SK-N-SH (cell line): ENCODE measurements around the gene ARHGAP8. TPM values are rescaled to one million over a fixed set of nuclear protein-coding genes. Genes with fewer than 3 reads are reported as not detected.

ENCODE experiments used
- CTCF ChIA-PET: fragments of 300-600, 350-600 bp; formaldehyde crosslinking; extraction: SDS; loops from one replicate; lab custom pipeline; 2021; lab: Yijun Ruan, JAX
- POLR2A ChIA-PET: fragments of 350-600 bp; sonication (Branson Sonifier 250); formaldehyde crosslinking; extraction: SDS; loops from one replicate; lab custom pipeline; 2020; ENCODE audit warnings: antibody characterized with exemption, inconsistent platforms; lab: Yijun Ruan, JAX
- DNase-seq: peaks from one replicate; pipeline ENCODE4 v3.0.0; 2012
- H2AFZ ChIP-seq: fragments of 200-600 bp; sonication (generic); 2 replicates; pipeline ENCODE4 v1.8.1; 2016; ENCODE audit warnings: antibody characterized with exemption, mild to moderate bottlenecking, low read depth
- H3F3A ChIP-seq: fragments of 200-600 bp; sonication (generic); replicated peaks from 2 replicates; pipeline ENCODE3; 2016; ENCODE audit warnings: antibody characterized with exemption, mild to moderate bottlenecking; ENCODE audit not compliant: insufficient read depth
- H3K27ac ChIP-seq, 2 experiments: fragments of 200-500 bp in 1 of 2; fragments of 200-600 bp in 1 of 2; sonication (Bioruptor generic) in 1 of 2; sonication (generic), shearing (Covaris generic) in 1 of 2; 2 replicates each; pipeline versions ENCODE4 v1.5.1 to v1.6.1; 2014 to 2016; ENCODE audit warnings: low read depth in 2 of 2, inconsistent platforms in 1 of 2, low read length in 1 of 2, mild to moderate bottlenecking in 1 of 2, mixed read lengths in 1 of 2
- H3K27me3 ChIP-seq: fragments of 200-600 bp; sonication (generic), shearing (Covaris generic); 2 replicates; pipeline ENCODE4 v1.6.1; 2016; ENCODE audit warnings: mixed run types; ENCODE audit not compliant: insufficient read depth
- H3K36me3 ChIP-seq, 2 experiments: fragments of 200-500 bp in 1 of 2; fragments of 200-600 bp in 1 of 2; sonication (Bioruptor generic) in 1 of 2; sonication (generic) in 1 of 2; replicated peaks in 1 of 2; 2 replicates each; pipeline versions ENCODE3 to v1.5.1; 2014 to 2016; ENCODE audit warnings: low read length in 1 of 2, mild to moderate bottlenecking in 1 of 2; ENCODE audit not compliant: insufficient read depth in 2 of 2, control insufficient read depth in 1 of 2
- H3K4me1 ChIP-seq, 2 experiments: fragments of 200-500 bp in 1 of 2; fragments of 200-600 bp in 1 of 2; sonication (Bioruptor generic) in 1 of 2; sonication (generic), shearing (Covaris generic) in 1 of 2; 2 replicates each; pipeline versions ENCODE4 v1.5.1 to v1.6.1; 2014 to 2016; ENCODE audit warnings: low read depth in 1 of 2, low read length in 1 of 2, mixed run types in 1 of 2; ENCODE audit not compliant: insufficient read depth in 2 of 2, control insufficient read depth in 1 of 2
- H3K4me2 ChIP-seq: fragments of 200-600 bp; sonication (generic), shearing (Covaris generic); 2 replicates; pipeline ENCODE4 v1.6.1; 2017; ENCODE audit warnings: mixed run types
- H3K4me3 ChIP-seq, 2 experiments: fragments of 200-500 bp in 1 of 2; fragments of 200-600 bp in 1 of 2; sonication (Bioruptor generic) in 1 of 2; sonication (generic), shearing (Covaris generic) in 1 of 2; 2 replicates each; pipeline versions ENCODE4 v1.5.1 to v1.8.1; 2014 to 2016; ENCODE audit warnings: low read depth in 2 of 2, inconsistent platforms in 1 of 2, low read length in 1 of 2, mild to moderate bottlenecking in 1 of 2, mixed read lengths in 1 of 2, moderate library complexity in 1 of 2
- H3K79me2 ChIP-seq: fragments of 200-600 bp; sonication (generic); 2 replicates; pipeline ENCODE4 v1.8.1; 2017; ENCODE audit warnings: mild to moderate bottlenecking; ENCODE audit not compliant: insufficient read depth
- H3K9ac ChIP-seq: fragments of 200-600 bp; sonication (generic); 2 replicates; pipeline ENCODE4 v1.6.1; 2017; ENCODE audit warnings: mixed run types
- H3K9me2 ChIP-seq: fragments of 200-600 bp; sonication (generic); 2 replicates; pipeline ENCODE4 v1.6.1; 2017; ENCODE audit warnings: mixed run types
- H3K9me3 ChIP-seq: fragments of 200-600 bp; sonication (generic); 2 replicates; pipeline ENCODE4 v1.6.1; 2017; ENCODE audit warnings: mixed run types, mild to moderate bottlenecking, moderate library complexity
- H4K20me1 ChIP-seq: fragments of 200-600 bp; sonication (generic); 2 replicates; pipeline ENCODE4 v1.6.1; 2017; ENCODE audit warnings: mild to moderate bottlenecking, mixed run types; ENCODE audit not compliant: insufficient read depth
- CTCF ChIP-seq: fragments of 200-600 bp; sonication (generic); IDR thresholded peaks from 2 replicates; pipeline ENCODE4 v1.6.1; 2017; ENCODE audit warnings: antibody characterized with exemption, mild to moderate bottlenecking, moderate library complexity
- ELF1 ChIP-seq: IDR thresholded peaks from 2 replicates; pipeline ENCODE4 v1.4.0; 2012
- EP300 ChIP-seq, 2 experiments: IDR thresholded peaks; 2 replicates each; pipeline versions ENCODE4 v1.4.0 to v1.6.1; 2012; ENCODE audit warnings: borderline replicate concordance in 1 of 2, low read depth in 1 of 2, low read length in 1 of 2
- GABPA ChIP-seq: IDR thresholded peaks from 2 replicates; pipeline ENCODE4 v1.4.0; 2012; ENCODE audit warnings: low read depth, mild to moderate bottlenecking
- MXI1 ChIP-seq: IDR thresholded peaks from 2 replicates; pipeline ENCODE4 v1.6.1; 2012; ENCODE audit warnings: mild to moderate bottlenecking, low read depth, low read length, improper control_type of control experiment
- REST ChIP-seq: IDR thresholded peaks from 2 replicates; pipeline ENCODE4 v1.6.1; 2012; ENCODE audit warnings: mild to moderate bottlenecking, low read depth, low read length, moderate library complexity
- RXRA ChIP-seq: IDR thresholded peaks from 2 replicates; pipeline ENCODE4 v1.4.0; 2012; ENCODE audit warnings: low read depth, mild to moderate bottlenecking, borderline replicate concordance
- SIN3A ChIP-seq: IDR thresholded peaks from 2 replicates; pipeline ENCODE4 v1.6.1; 2012; ENCODE audit warnings: low read depth, mild to moderate bottlenecking, low read length, moderate library complexity, borderline replicate concordance
- TAF1 ChIP-seq: IDR thresholded peaks from 2 replicates; pipeline ENCODE4 v1.6.1; 2012; ENCODE audit warnings: low read depth, mild to moderate bottlenecking, low read length, moderate library complexity, borderline replicate concordance
- TEAD4 ChIP-seq: IDR thresholded peaks from 2 replicates; pipeline ENCODE4 v1.4.0; 2012; ENCODE audit warnings: mild to moderate bottlenecking, borderline replicate concordance; ENCODE audit not compliant: insufficient read depth
- USF1 ChIP-seq: IDR thresholded peaks from 2 replicates; pipeline ENCODE4 v1.4.0; 2012; ENCODE audit warnings: low read depth, borderline replicate concordance
- USF2 ChIP-seq: fragments of 150-350 bp; IDR thresholded peaks from 2 replicates; pipeline ENCODE4 v1.6.1; 2017; ENCODE audit warnings: antibody characterized with exemption, low read length, low read depth, borderline replicate concordance
- ZBTB33 ChIP-seq: IDR thresholded peaks from 2 replicates; pipeline ENCODE4 v1.4.0; 2012; ENCODE audit warnings: low read depth, borderline replicate concordance
- WGBS: methylation state at CpG from one replicate; pipeline ENCODE4 v1.1.6; 2017; ENCODE audit warnings: low lambda C conversion rate; 5-methylcytosine and 5-hydroxymethylcytosine counted together
- polyA plus RNA-seq, 3 experiments: library from polyadenylated mRNA; depleted of rRNA; stranded (reverse); fragments of >200 nt; gene quantifications; 2 replicates each; pipeline ENCODE4 v1.2.3, GENCODE V29; 2012

ARHGAP8 gene
- polyA plus RNA-seq, 1 of the 3 experiments (the other 2 are of a cell fraction), result 0.08 TPM

GRCh38 chr22:44775862-44776261, 23.5 kb downstream of the ARHGAP8 start:
- DNase-seq, result no peak
- no peaks in the 10 kb centered on the region for H3F3A ChIP-seq
- no peak overlapping the region for H3K4me3 ChIP-seq
- no peak overlapping the region for H3K4me2 ChIP-seq
- no peaks in the 10 kb centered on the region for H4K20me1 ChIP-seq
- POLR2A ChIA-PET, result no interaction called here
- WGBS, result 45% methylated on average over 5 of the region's 5 CpGs
- no peaks in the 10 kb centered on the region for H3K9me2 ChIP-seq
- no peak overlapping the region for H3K27ac ChIP-seq
- H3K4me1 ChIP-seq, result no peaks in the 10 kb centered on the region
- no peak overlapping the region for H3K9ac ChIP-seq
- H3K27me3 ChIP-seq, result no peaks in the 10 kb centered on the region
- CTCF ChIA-PET, result interaction anchor here (0.9 kb wide), 1 partner anchor 40 kb away, joined by 4 read pairs; no protein-coding TSS in a partner anchor
- no peaks in the 10 kb centered on the region for H3K79me2 ChIP-seq
- TF ChIP-seq USF2 (no peak), RXRA (no peak), MXI1 (no peak), TAF1 (no peak), TEAD4 (no peak), ZBTB33 (no peak), EP300 (IDR thresholded peaks at IDR 0.05; ENCODE audit: borderline replicate concordance in 1 of 2, low read depth in 1 of 2, low read length in 1 of 2) (no peak), SIN3A (no peak), CTCF (no peak), USF1 (no peak), ELF1 (no peak), GABPA (no peak), REST (no peak)
- no peaks in the 10 kb centered on the region for H3K36me3 ChIP-seq
- H3K9me3 ChIP-seq, result no peaks in the 10 kb centered on the region
- H2AFZ ChIP-seq, result no peak overlapping the region
